IMR-90 (cell line): Measurements from ENCODE around the gene MAP1LC3B. TPM values are rescaled to one million over a fixed set of nuclear protein-coding genes. Genes with fewer than 3 reads are reported as not detected.

Experiments
- ATAC-seq: fragments of 200-7000 bp; cut with Tn5 transposase; 2 replicates; pipeline ENCODE4 v1.9.1; 2020; ENCODE audit warnings: low read depth, mild to moderate bottlenecking, moderate library complexity
- BruUV-seq: library from RNA; stranded (reverse); fragments of 400-500 nt; replicated peaks from 2 replicates; lab custom pipeline; 2021; lab: Mats Ljungman, UMichigan
- CTCF ChIA-PET: fragments of 300-600 bp; formaldehyde crosslinking; extraction: SDS; loops from one replicate; lab custom pipeline; 2021; ENCODE audit warnings: antibody characterized with exemption; lab: Yijun Ruan, JAX
- POLR2A ChIA-PET: fragments of 300-600 bp; sonication (Branson Sonifier 250); formaldehyde crosslinking; loops from one replicate; lab custom pipeline; 2022; ENCODE audit warnings: antibody characterized with exemption; ENCODE audit not compliant: unreplicated experiment; lab: Charles Lee
- DNase-seq: peaks from one replicate; pipeline ENCODE4 v3.0.0; 2013
- H2AFZ ChIP-seq: replicated peaks from 2 replicates; pipeline ENCODE3; 2013; ENCODE audit warnings: low read length, mild to moderate bottlenecking; ENCODE audit not compliant: poor library complexity
- H2AK5ac ChIP-seq: 2 replicates; pipeline ENCODE4 v1.6.1; 2013; ENCODE audit warnings: low read depth, low read length, inconsistent platforms
- H2AK9ac ChIP-seq: replicated peaks from 2 replicates; pipeline ENCODE3; 2013; ENCODE audit warnings: mild to moderate bottlenecking, low read depth, low read length, moderate library complexity; ENCODE audit not compliant: poor library complexity
- H2BK120ac ChIP-seq: 2 replicates; pipeline ENCODE4 v1.6.1; 2013; ENCODE audit warnings: low read depth, low read length, inconsistent platforms
- H2BK15ac ChIP-seq: 3 replicates; pipeline ENCODE4 v1.6.1; 2013; ENCODE audit warnings: low read depth, low read length, inconsistent platforms
- H2BK20ac ChIP-seq: 2 replicates; pipeline ENCODE4 v1.6.1; 2013; ENCODE audit warnings: low read depth, mild to moderate bottlenecking, inconsistent platforms, low read length, moderate library complexity
- H2BK5ac ChIP-seq: 2 replicates; pipeline ENCODE4 v1.6.1; 2013; ENCODE audit warnings: mild to moderate bottlenecking, low read depth, low read length, inconsistent platforms; ENCODE audit not compliant: poor library complexity, severe bottlenecking
- H3K14ac ChIP-seq: replicated peaks from 2 replicates; pipeline ENCODE4 v1.6.1; 2013; ENCODE audit warnings: low read depth, low read length, inconsistent platforms
- H3K18ac ChIP-seq: 2 replicates; pipeline ENCODE4 v1.6.1; 2013; ENCODE audit warnings: low read depth, low read length, control low read depth
- H3K23ac ChIP-seq: 2 replicates; pipeline ENCODE4 v1.6.1; 2013; ENCODE audit warnings: low read depth, low read length, inconsistent platforms
- H3K27ac ChIP-seq: 2 replicates; pipeline ENCODE4 v1.5.1; 2013; ENCODE audit warnings: mild to moderate bottlenecking, control low read depth, low read length; ENCODE audit not compliant: insufficient read depth
- H3K27me3 ChIP-seq: 2 replicates; pipeline ENCODE4 v1.6.1; 2013; ENCODE audit warnings: low read length; ENCODE audit not compliant: control insufficient read depth, insufficient read depth
- H3K36me3 ChIP-seq: 2 replicates; pipeline ENCODE4 v1.6.1; 2013; ENCODE audit warnings: low read length, mixed read lengths; ENCODE audit not compliant: control insufficient read depth, insufficient read depth
- H3K4ac ChIP-seq: 2 replicates; pipeline ENCODE4 v1.6.1; 2013; ENCODE audit warnings: low read depth, low read length, inconsistent platforms
- H3K4me1 ChIP-seq: 2 replicates; pipeline ENCODE4 v1.6.1; 2013; ENCODE audit warnings: low read length, mixed read lengths; ENCODE audit not compliant: control insufficient read depth, insufficient read depth
- H3K4me2 ChIP-seq: 2 replicates; pipeline ENCODE4 v1.6.1; 2013; ENCODE audit warnings: low read depth, mild to moderate bottlenecking, control low read depth, low read length, moderate library complexity
- H3K4me3 ChIP-seq: 2 replicates; pipeline ENCODE4 v1.5.1; 2013; ENCODE audit warnings: low read depth, mild to moderate bottlenecking, control low read depth, low read length, moderate library complexity; ENCODE audit not compliant: insufficient read depth
- H3K56ac ChIP-seq: 2 replicates; pipeline ENCODE4 v1.6.1; 2013; ENCODE audit warnings: low read length, inconsistent platforms; ENCODE audit not compliant: insufficient read depth; ENCODE audit errors: extremely low read depth
- H3K79me1 ChIP-seq, 2 experiments: 2 replicates each; pipeline ENCODE4 v1.6.1; 2013; ENCODE audit warnings: low read length in 2 of 2, inconsistent platforms in 1 of 2, low read depth in 1 of 2
- H3K9ac ChIP-seq: 2 replicates; pipeline ENCODE4 v1.6.1; 2013; ENCODE audit warnings: low read depth, low read length, control low read depth
- H3K9me1 ChIP-seq: 2 replicates; pipeline ENCODE4 v1.6.1; 2013; ENCODE audit warnings: low read length, inconsistent platforms; ENCODE audit not compliant: insufficient read depth
- H3K9me3 ChIP-seq: 2 replicates; pipeline ENCODE4 v1.6.1; 2013; ENCODE audit warnings: low read length; ENCODE audit not compliant: control insufficient read depth, insufficient read depth
- H4K20me1 ChIP-seq: 2 replicates; pipeline ENCODE4 v1.6.1; 2013; ENCODE audit warnings: low read length, inconsistent platforms; ENCODE audit not compliant: insufficient read depth
- H4K5ac ChIP-seq: 2 replicates; pipeline ENCODE4 v1.6.1; 2013; ENCODE audit warnings: mild to moderate bottlenecking, low read depth, low read length, control low read depth
- H4K8ac ChIP-seq, 2 experiments: 2 replicates each; pipeline ENCODE4 v1.6.1; 2013; ENCODE audit warnings: low read depth in 2 of 2, low read length in 2 of 2, control low read depth in 1 of 2, inconsistent platforms in 1 of 2
- H4K91ac ChIP-seq: 2 replicates; pipeline ENCODE4 v1.6.1; 2013; ENCODE audit warnings: low read depth, low read length, inconsistent platforms; ENCODE audit not compliant: insufficient read depth
- BHLHE40 ChIP-seq: fragments of 150-350 bp; IDR thresholded peaks from 2 replicates; pipeline ENCODE4 v1.6.1; 2016; ENCODE audit warnings: mild to moderate bottlenecking, low read depth, low read length
- CEBPB ChIP-seq: IDR thresholded peaks from 2 replicates; pipeline ENCODE4 v1.6.1; 2012; ENCODE audit warnings: low read depth, low read length, improper control_type of control experiment
- CHD1 ChIP-seq: IDR thresholded peaks from 2 replicates; pipeline ENCODE4 v1.6.1; 2012; ENCODE audit warnings: low read depth, low read length, improper control_type of control experiment
- FOS ChIP-seq: fragments of 150-350 bp; IDR thresholded peaks from 2 replicates; pipeline ENCODE4 v1.6.1; 2016; ENCODE audit warnings: low read depth, low read length
- MAFK ChIP-seq: IDR thresholded peaks from 2 replicates; pipeline ENCODE4 v1.6.1; 2012; ENCODE audit warnings: low read depth, low read length, improper control_type of control experiment
- MAZ ChIP-seq: IDR thresholded peaks from 2 replicates; pipeline ENCODE4 v1.6.1; 2012; ENCODE audit warnings: low read depth, mild to moderate bottlenecking, low read length, improper control_type of control experiment, moderate library complexity, borderline replicate concordance
- MXI1 ChIP-seq: IDR thresholded peaks from 2 replicates; pipeline ENCODE4 v1.6.1; 2012; ENCODE audit warnings: low read depth, mild to moderate bottlenecking, low read length, moderate library complexity, borderline replicate concordance
- NFE2L2 ChIP-seq: fragments of 150-350 bp; IDR thresholded peaks from 2 replicates; pipeline ENCODE4 v1.6.1; 2016; ENCODE audit warnings: low read depth, mild to moderate bottlenecking, low read length
- POLR2A ChIP-seq: IDR thresholded peaks from 2 replicates; pipeline ENCODE4 v1.6.1; 2012; ENCODE audit warnings: mild to moderate bottlenecking, low read depth, low read length
- RAD21 ChIP-seq: IDR thresholded peaks from 2 replicates; pipeline ENCODE4 v1.6.1; 2012; ENCODE audit warnings: low read length, improper control_type of control experiment
- RCOR1 ChIP-seq: IDR thresholded peaks from 2 replicates; pipeline ENCODE4 v1.6.1; 2012; ENCODE audit warnings: mild to moderate bottlenecking, low read length, improper control_type of control experiment; ENCODE audit not compliant: insufficient replicate concordance
- SMC3 ChIP-seq: fragments of 150-350 bp; IDR thresholded peaks from 2 replicates; pipeline ENCODE4 v1.6.1; 2016; ENCODE audit warnings: low read depth, mild to moderate bottlenecking, antibody characterized with exemption, low read length, moderate library complexity
- WGBS, 2 experiments: methylation state at CpG; one replicate each; pipeline versions ENCODE4 v1.1.5 to v1.1.7; 2013; ENCODE audit warnings: missing lambda C conversion rate in 2 of 2; ENCODE audit not compliant: insufficient read length in 1 of 2; ENCODE audit errors: extremely low coverage in 2 of 2; 5-methylcytosine and 5-hydroxymethylcytosine counted together
- dilution Hi-C: fragments of 300-500 bp; cut with HindIII; formaldehyde crosslinking; loops from one replicate; pipeline ENCODE4 v1.14.3; 2018; ENCODE audit warnings: low sequenced_read_pairs; ENCODE audit not compliant: unreplicated experiment
- in situ Hi-C: fragments of 300-500 bp; cut with MboI; formaldehyde crosslinking; loops from 3 replicates; pipeline ENCODE4 v1.14.3; 2019; ENCODE audit warnings: low sequenced_read_pairs, inconsistent platforms, mixed read lengths
- intact Hi-C: fragments of 100-400 bp; cut with micrococcal nuclease; formaldehyde crosslinking; loops from 2 replicates; pipeline ENCODE4 v1.10.0; 2022
- polyA plus RNA-seq, 3 experiments: library from polyadenylated mRNA; depleted of rRNA; stranded (reverse); fragments of >200 nt; gene quantifications; 2 replicates each; pipeline ENCODE4 v1.2.3, GENCODE V29; 2012; ENCODE audit warnings: low replicate concordance in 1 of 3
- total RNA-seq: library from RNA; depleted of rRNA; stranded (reverse); fragments of >200 nt; gene quantifications from 2 replicates; pipeline ENCODE4 v1.2.3, GENCODE V29; 2012
- TF ChIP-seq, protein P1 (sequence below): fragments of 150-350 bp; IDR thresholded peaks from 2 replicates; pipeline ENCODE4 v1.6.1; 2017; ENCODE audit warnings: mild to moderate bottlenecking, antibody characterized with exemption, low read length, low read depth
- TF ChIP-seq, protein P2 (sequence below): conservative IDR thresholded peaks from 2 replicates; pipeline ENCODE4 v1.5.1; 2012; ENCODE audit warnings: mild to moderate bottlenecking, low read depth, low read length, improper control_type of control experiment
- TF ChIP-seq, protein P3 (sequence below): fragments of 150-350 bp; IDR thresholded peaks from 2 replicates; pipeline ENCODE4 v1.6.1; 2016; ENCODE audit warnings: low read depth, mild to moderate bottlenecking, low read length, moderate library complexity, borderline replicate concordance

MAP1LC3B gene
- total and polyA plus RNA-seq, 2 of the 4 experiments (the other 2 are of a cell fraction), result 23.5 to 57.7 TPM

DNA sequence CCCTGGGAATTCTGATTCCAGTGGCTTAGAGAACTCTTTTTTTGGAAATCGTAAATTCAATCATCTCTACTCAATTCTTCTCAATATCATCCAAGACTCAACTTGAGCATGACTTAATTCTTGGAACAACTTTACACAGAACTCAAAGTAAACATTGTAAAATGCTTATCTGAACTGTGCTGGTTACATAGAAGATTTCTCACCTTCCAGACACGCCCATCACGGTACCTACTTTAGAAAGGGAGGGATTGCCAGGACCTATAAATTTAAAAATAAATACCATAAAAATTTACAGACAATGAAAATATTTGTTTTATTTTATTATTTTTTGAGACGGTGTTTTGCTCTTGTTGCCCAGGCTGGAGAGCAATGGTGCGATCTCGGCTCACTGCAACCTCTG is 26.5 kb downstream of the MAP1LC3B start:
- H2BK120ac ChIP-seq, result no peak overlapping the region
- peaks cover 12% of the 10 kb centered on the region for H4K20me1 ChIP-seq
- H3K9me3 ChIP-seq, result no peaks in the 10 kb centered on the region
- in situ Hi-C loops (loop anchor here (5.0 to 25.0 kb wide), 2 partner anchors 219 to 344 kb away; partner anchors contain the start of gene KLHDC4), dilution Hi-C loops (no loop called here), intact Hi-C loops (loop anchor here (5.0 kb wide), 1 partner anchor 349 kb away; the partner anchor contains the start of gene KLHDC4)
- ATAC-seq (no peak), DNase-seq (no peak)
- no peak overlapping the region for H3K56ac ChIP-seq
- no peak overlapping the region for H3K4ac ChIP-seq
- CTCF ChIA-PET, result no interaction called here
- no peak overlapping the region for H4K8ac ChIP-seq
- H3K18ac ChIP-seq, result no peak overlapping the region
- BruUV-seq, result no TSS peak
- H3K9ac ChIP-seq, result no peak overlapping the region
- no peaks in the 10 kb centered on the region; the same call in 1 of the 2 replicates for H3K9me1 ChIP-seq
- no peak overlapping the region for H2BK5ac ChIP-seq
- H3K14ac ChIP-seq, result no peak overlapping the region
- WGBS, 2 experiments, result no CpG with 5 or more reads among the region's 6 CpGs
- H3K23ac ChIP-seq, result no peak overlapping the region
- H3K27ac ChIP-seq, result no peak overlapping the region
- peaks cover 0 to 11% of the 10 kb centered on the region in 2 experiments; a peak in 3 of 4 replicates for H3K79me1 ChIP-seq
- H2AFZ ChIP-seq, result no peak overlapping the region
- no peak overlapping the region for H3K4me2 ChIP-seq
- TF ChIP-seq RCOR1 (no peak), POLR2A (no peak), MXI1 (no peak), RAD21 (no peak), BHLHE40 (no peak), MAZ (no peak), NFE2L2 (no peak), SMC3 (no peak), MAFK (no peak), CEBPB (no peak), CHD1 (no peak), FOS (no peak)
- TF ChIP-seq, protein P1, sequence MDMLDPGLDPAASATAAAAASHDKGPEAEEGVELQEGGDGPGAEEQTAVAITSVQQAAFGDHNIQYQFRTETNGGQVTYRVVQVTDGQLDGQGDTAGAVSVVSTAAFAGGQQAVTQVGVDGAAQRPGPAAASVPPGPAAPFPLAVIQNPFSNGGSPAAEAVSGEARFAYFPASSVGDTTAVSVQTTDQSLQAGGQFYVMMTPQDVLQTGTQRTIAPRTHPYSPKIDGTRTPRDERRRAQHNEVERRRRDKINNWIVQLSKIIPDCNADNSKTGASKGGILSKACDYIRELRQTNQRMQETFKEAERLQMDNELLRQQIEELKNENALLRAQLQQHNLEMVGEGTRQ, result no peak
- TF ChIP-seq, protein P2, sequence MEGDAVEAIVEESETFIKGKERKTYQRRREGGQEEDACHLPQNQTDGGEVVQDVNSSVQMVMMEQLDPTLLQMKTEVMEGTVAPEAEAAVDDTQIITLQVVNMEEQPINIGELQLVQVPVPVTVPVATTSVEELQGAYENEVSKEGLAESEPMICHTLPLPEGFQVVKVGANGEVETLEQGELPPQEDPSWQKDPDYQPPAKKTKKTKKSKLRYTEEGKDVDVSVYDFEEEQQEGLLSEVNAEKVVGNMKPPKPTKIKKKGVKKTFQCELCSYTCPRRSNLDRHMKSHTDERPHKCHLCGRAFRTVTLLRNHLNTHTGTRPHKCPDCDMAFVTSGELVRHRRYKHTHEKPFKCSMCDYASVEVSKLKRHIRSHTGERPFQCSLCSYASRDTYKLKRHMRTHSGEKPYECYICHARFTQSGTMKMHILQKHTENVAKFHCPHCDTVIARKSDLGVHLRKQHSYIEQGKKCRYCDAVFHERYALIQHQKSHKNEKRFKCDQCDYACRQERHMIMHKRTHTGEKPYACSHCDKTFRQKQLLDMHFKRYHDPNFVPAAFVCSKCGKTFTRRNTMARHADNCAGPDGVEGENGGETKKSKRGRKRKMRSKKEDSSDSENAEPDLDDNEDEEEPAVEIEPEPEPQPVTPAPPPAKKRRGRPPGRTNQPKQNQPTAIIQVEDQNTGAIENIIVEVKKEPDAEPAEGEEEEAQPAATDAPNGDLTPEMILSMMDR, result no peak
- TF ChIP-seq, protein P3, sequence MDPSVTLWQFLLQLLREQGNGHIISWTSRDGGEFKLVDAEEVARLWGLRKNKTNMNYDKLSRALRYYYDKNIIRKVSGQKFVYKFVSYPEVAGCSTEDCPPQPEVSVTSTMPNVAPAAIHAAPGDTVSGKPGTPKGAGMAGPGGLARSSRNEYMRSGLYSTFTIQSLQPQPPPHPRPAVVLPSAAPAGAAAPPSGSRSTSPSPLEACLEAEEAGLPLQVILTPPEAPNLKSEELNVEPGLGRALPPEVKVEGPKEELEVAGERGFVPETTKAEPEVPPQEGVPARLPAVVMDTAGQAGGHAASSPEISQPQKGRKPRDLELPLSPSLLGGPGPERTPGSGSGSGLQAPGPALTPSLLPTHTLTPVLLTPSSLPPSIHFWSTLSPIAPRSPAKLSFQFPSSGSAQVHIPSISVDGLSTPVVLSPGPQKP, result no peak
- no peak overlapping the region for H2BK20ac ChIP-seq
- no peak overlapping the region for H2AK9ac ChIP-seq
- no peaks in the 10 kb centered on the region for H3K4me1 ChIP-seq
- no peak overlapping the region for H3K4me3 ChIP-seq
- no peak overlapping the region for H4K91ac ChIP-seq
- H3K27me3 ChIP-seq, result no peaks in the 10 kb centered on the region
- no peak overlapping the region for H4K5ac ChIP-seq
- no peak overlapping the region for H2AK5ac ChIP-seq
- H2BK15ac ChIP-seq, result no peak overlapping the region
- POLR2A ChIA-PET, result no interaction called here
- H3K36me3 ChIP-seq, result peaks cover 50% of the 10 kb centered on the region
